Transverse colon (tissue), 4 donors: ENCODE data around the gene SLC17A9. TPM values are rescaled to one million over a fixed set of nuclear protein-coding genes. Genes with fewer than 3 reads are reported as not detected.

Experiments used
- DNase-seq: peaks from one replicate; pipeline ENCODE4 v3.0.0-alpha.2; 2019
- H3K27ac ChIP-seq, 4 donors: fragments of 200-600 bp; sonication (generic); 2 replicates each; pipeline ENCODE4 v1.5.1; 2016 to 2018; ENCODE audit warnings: inconsistent platforms in 4 of 4
- H3K27me3 ChIP-seq: fragments of 200-600 bp; sonication (generic); 2 replicates; pipeline ENCODE4 v1.5.1; 2017; ENCODE audit warnings: inconsistent platforms
- H3K36me3 ChIP-seq, 4 donors: fragments of 200-600 bp; sonication (generic); 2 replicates each; pipeline ENCODE4 v1.5.1; 2017 to 2019; ENCODE audit warnings: inconsistent platforms in 4 of 4
- H3K4me1 ChIP-seq, 4 donors: fragments of 200-600 bp; sonication (generic); 2 replicates each; pipeline ENCODE4 v1.5.1; 2017 to 2020; ENCODE audit warnings: inconsistent platforms in 4 of 4
- H3K4me3 ChIP-seq, 4 donors: fragments of 200-600 bp; sonication (generic); 1 replicate in 1 of 4; 2 replicates in 3 of 4; pipeline versions ENCODE4 v1.5.1 to v1.6.1; 2017 to 2019; ENCODE audit warnings: inconsistent platforms in 4 of 4
- H3K9me3 ChIP-seq, 2 donors: fragments of 200-600 bp; sonication (generic); 2 replicates each; pipeline ENCODE4 v1.5.1; 2017 to 2019; ENCODE audit warnings: inconsistent platforms in 2 of 2
- CTCF ChIP-seq, 5 experiments: fragments of 200-600 bp in 3 of 5; fragments of 450-650 bp in 2 of 5; sonication (generic) in 3 of 5; IDR thresholded peaks; 1 replicate in 2 of 5; 2 replicates in 3 of 5; pipeline ENCODE4 v1.5.1; 2016 to 2017; ENCODE audit warnings: antibody characterized with exemption in 5 of 5, inconsistent platforms in 3 of 5, mild to moderate bottlenecking in 2 of 5, moderate library complexity in 1 of 5
- EP300 ChIP-seq: sonication (generic); formaldehyde crosslinking; IDR thresholded peaks from one replicate; pipeline ENCODE4 v1.6.1; 2017; ENCODE audit warnings: antibody characterized with exemption, low read depth
- POLR2A ChIP-seq: fragments of 450-650 bp; IDR thresholded peaks from one replicate; pipeline ENCODE4 v1.6.1; 2016; ENCODE audit warnings: antibody characterized with exemption, mild to moderate bottlenecking, moderate library complexity
- POLR2AphosphoS5 ChIP-seq, 3 donors: sonication (generic); formaldehyde crosslinking; IDR thresholded peaks; one replicate each; pipeline ENCODE4 v1.6.1; 2016; ENCODE audit warnings: antibody characterized with exemption in 3 of 3
- WGBS, 2 donors: methylation state at CpG; one replicate each; pipeline ENCODE4 v1.1.5; 2018; ENCODE audit warnings: low coverage in 1 of 2; 5-methylcytosine and 5-hydroxymethylcytosine counted together
- in situ Hi-C, 4 donors: fragments of 200-750 bp; cut with MboI; loops; one replicate each; pipeline versions ENCODE4 v1.15.0 to v1.15.1; 2017; ENCODE audit warnings: low sequenced_read_pairs in 3 of 4, low pct_ligation_motif_present in 1 of 4, low pct_unique_long_range_greater_than_20kb in 1 of 4
- intact Hi-C: fragments of 100-400 bp; cut with DNase I; formaldehyde crosslinking; loops from one replicate; pipeline ENCODE4 v1.15.1; 2023; ENCODE audit warnings: low total_unique reads
- total RNA-seq, 4 donors: library from RNA; depleted of rRNA; stranded (reverse); fragments of >200 nt; gene quantifications; one replicate each; pipeline ENCODE4 v1.1.0, GENCODE V29; 2016

Gene SLC17A9
- total RNA-seq, 4 donors from 2014 or later = 2.8 to 32.9 (median 4.6) TPM

GRCh38 chr20:62943396-62943795, 9.1 kb upstream of the SLC17A9 start:
- Histone ChIP-seq H3K27ac (no peak overlapping the region), H3K4me1 (peaks cover 10 to 26% (median 19%) of the 10 kb centered on the region in 4 donors), H3K9me3 (no peaks in the 10 kb centered on the region), H3K4me3 (no peak overlapping the region), H3K27me3 (no peaks in the 10 kb centered on the region), H3K36me3 (peaks cover 0 to 43% (median 21%) of the 10 kb centered on the region in 4 donors)
- WGBS, 2 donors = 92 to 100% methylated on average over 1 to 14 of the region's 14 CpGs
- no peak for DNase-seq
- in situ Hi-C loops (no loop called here), intact Hi-C loops (no loop called here)
- no peak for TF ChIP-seq POLR2AphosphoS5 (IDR thresholded peaks at IDR 0.05)
- TF ChIP-seq POLR2A = no peak
- no peak for TF ChIP-seq CTCF (IDR thresholded peaks at IDR 0.05)
- no peak for TF ChIP-seq EP300

- TF ChIP-seq POLR2AphosphoS5 (IDR thresholded peaks at IDR 0.05) (no peak), CTCF (IDR thresholded peaks at IDR 0.05) (no peak), POLR2A (no peak), EP300 (no peak)
- intact Hi-C loops = no loop called here
- 83 to 100% methylated on average over 2 to 8 of the region's 8 CpGs for WGBS, 2 donors
- in situ Hi-C loops = no loop called here
- Histone ChIP-seq H3K27me3 (no peaks in the 10 kb centered on the region), H3K9me3 (no peaks in the 10 kb centered on the region), H3K4me3 (no peak overlapping the region), H3K36me3 (peaks cover 0 to 43% (median 21%) of the 10 kb centered on the region in 4 donors), H3K27ac (no peak overlapping the region), H3K4me1 (peaks cover 7 to 20% (median 14%) of the 10 kb centered on the region in 4 donors)
- no peak for DNase-seq
Measured at GRCh38 chr20:62944184-62944583, 8.3 kb upstream of the SLC17A9 start.

GRCh38 chr20:62944746-62945145, 7.8 kb upstream of the SLC17A9 start:
- DNase-seq = no peak
- in situ Hi-C loops = no loop called here
- peaks cover 2 to 15% (median 8%) of the 10 kb centered on the region in 4 donors for H3K4me1 ChIP-seq
- H3K9me3 ChIP-seq = no peaks in the 10 kb centered on the region
- peaks cover 0 to 43% (median 21%) of the 10 kb centered on the region in 4 donors for H3K36me3 ChIP-seq
- H3K27me3 ChIP-seq = no peaks in the 10 kb centered on the region
- TF ChIP-seq EP300 (no peak), POLR2A (no peak), POLR2AphosphoS5 (IDR thresholded peaks at IDR 0.05) (no peak), CTCF (IDR thresholded peaks at IDR 0.05) (no peak)
- no peak overlapping the region for H3K27ac ChIP-seq
- WGBS, 2 donors = 92 to 100% methylated on average over 7 to 10 of the region's 10 CpGs
- H3K4me3 ChIP-seq = no peak overlapping the region
- intact Hi-C loops = no loop called here

GRCh38 chr20:62945771-62946339, 6.7 kb upstream of the SLC17A9 start:
- H3K36me3 ChIP-seq = peaks cover 0 to 43% (median 21%) of the 10 kb centered on the region in 4 donors
- intact Hi-C loops (no loop called here), in situ Hi-C loops (no loop called here)
- no peak for DNase-seq
- 97% methylated on average over 25 of the region's 25 CpGs; no CpG with 5 or more reads in 1 of the 2 donors for WGBS, 2 donors
- no peaks in the 10 kb centered on the region for H3K27me3 ChIP-seq
- H3K9me3 ChIP-seq = no peaks in the 10 kb centered on the region
- TF ChIP-seq POLR2A (no peak), POLR2AphosphoS5 (IDR thresholded peaks at IDR 0.05) (no peak), CTCF (IDR thresholded peaks at IDR 0.05) (no peak), EP300 (no peak)
- no peak overlapping the region for H3K27ac ChIP-seq
- H3K4me1 ChIP-seq = peaks cover 0 to 4% (median 2%) of the 10 kb centered on the region in 4 donors
- H3K4me3 ChIP-seq = no peak overlapping the region
